HG03139 (cell line): ENCODE data around the gene MVP.

Experiments
- ATAC-seq: cut with Tn5 transposase; IDR thresholded peaks from one replicate; pipeline ENCODE4 v1.9.1; 2021; ENCODE audit not compliant: unreplicated experiment

MVP gene

DNA sequence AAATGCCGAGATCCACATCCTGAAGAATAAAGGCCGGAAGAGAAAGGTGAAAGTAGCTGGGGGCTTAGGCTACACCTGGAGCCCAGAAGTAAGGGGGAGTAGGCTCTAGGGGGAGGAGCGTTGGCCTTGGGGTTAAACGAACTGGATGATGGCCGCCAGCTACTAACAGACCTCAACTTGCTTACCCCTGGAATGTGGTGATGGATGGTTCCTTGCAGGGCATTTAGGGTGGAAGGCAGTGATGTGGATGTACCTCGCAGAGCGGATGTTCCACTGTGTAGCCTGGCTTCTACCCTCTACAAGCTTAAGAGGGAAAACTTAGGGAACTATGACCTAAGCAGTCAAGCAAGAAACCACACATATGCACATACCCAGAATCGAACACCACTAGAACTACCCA is 16.2 kb upstream of the MVP start:
- no peak for ATAC-seq

- no peak for ATAC-seq
Observed at GRCh38 chr16:29804455-29805231, 15.6 kb upstream of the MVP start.

- peak; percentile 40 for ATAC-seq
Observed at GRCh38 chr16:29805232-29806098, 14.8 kb upstream of the MVP start.

DNA sequence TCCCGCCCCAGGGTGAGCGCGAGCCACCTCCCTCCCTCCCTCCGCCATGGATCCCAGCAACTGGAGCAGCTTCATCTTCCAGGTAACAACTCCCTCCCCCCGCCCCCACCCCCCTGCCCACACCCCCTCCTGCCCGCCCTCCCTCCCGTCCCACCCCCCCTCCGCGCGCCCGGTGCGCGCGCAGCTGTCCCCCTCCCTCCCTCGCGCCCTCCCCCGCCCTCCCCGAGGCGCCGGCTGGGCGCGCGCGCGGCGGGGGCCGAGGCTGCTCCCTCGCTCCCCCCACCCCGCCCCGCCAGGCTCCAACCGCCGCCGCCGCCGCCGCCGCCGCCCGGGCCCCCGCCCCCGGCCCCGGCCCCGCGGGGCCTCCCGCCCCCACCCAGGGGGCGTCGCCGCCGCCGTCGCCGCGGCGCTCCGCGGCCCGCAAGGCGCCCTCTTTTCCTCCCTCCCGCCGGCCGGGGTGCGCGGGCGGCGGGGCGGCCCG is 14.1 kb upstream of the MVP start, which contains the start of gene MAZ:
MAZ (plus strand) TSS at position 431 of the 481 bp plus-strand sequence. CDS start 173 bp downstream, outside the sequence.
- no peak for ATAC-seq

GRCh38 chr16:29806641-29807425 is 13.4 kb upstream of the MVP start:
- no peak for ATAC-seq

DNA sequence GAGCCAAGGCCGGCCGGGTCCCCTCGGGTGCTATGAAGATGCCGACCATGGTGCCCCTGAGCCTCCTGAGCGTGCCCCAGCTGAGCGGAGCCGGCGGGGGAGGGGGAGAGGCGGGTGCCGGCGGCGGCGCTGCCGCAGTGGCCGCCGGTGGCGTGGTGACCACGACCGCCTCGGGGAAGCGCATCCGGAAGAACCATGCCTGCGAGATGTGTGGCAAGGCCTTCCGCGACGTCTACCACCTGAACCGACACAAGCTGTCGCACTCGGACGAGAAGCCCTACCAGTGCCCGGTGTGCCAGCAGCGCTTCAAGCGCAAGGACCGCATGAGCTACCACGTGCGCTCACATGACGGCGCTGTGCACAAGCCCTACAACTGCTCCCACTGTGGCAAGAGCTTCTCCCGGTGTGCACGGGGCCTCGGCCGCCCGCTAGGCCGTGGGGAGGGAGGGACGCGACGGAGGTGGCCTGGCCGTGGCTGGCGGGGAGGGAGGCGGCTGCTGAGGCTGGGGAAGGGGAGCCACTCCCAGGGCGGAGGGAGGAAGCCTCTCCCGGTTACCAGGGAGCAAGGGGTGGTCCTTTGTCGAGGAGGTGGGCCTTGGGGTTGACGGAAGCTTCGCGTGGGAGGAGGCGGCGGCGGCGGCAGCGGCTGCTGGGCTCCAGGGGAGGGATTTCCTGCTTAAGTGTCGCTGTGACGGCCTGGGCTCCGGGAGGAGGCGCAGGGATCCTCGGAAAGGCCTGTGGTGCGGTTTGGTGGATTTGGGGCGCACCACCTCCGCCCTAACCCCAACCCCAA is 12.6 kb upstream of the MVP start:
- ATAC-seq, result no peak

GRCh38 chr16:29808219-29808900 is 11.9 kb upstream of the MVP start:
- no peak for ATAC-seq

DNA sequence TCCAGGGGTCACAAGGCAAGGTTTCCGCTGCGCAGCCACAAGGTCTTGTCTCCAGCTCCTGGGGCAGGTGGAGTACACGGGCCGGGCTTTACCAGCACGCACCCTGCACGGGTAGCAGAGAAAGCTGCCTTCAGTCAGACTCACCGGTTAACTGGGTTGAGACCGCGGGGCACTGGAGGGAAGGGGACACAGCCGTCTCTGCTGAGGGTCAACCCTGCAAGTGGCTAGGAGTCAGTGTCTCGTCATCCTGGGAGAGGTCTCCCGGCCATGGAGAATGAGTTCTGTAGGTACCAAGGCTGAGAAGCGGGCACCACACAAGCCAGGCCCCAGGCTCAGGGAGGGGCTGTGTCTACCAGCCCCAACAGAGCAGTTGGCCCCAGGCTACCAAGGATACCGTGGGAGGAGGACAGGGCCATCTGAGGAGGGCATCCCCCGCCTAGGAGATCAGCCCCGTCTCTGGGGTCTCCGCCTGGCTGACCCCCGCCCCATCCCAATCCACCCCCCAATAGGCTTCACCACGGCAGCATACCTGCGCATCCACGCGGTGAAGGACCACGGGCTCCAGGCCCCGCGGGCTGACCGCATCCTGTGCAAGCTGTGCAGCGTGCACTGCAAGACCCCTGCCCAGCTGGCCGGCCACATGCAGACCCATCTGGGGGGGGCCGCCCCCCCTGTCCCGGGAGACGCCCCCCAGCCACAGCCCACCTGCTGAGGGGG is 11.1 kb upstream of the MVP start:
- ATAC-seq, result no peak

- ATAC-seq, result no peak
Observed at GRCh38 chr16:29809850-29810698, 10.2 kb upstream of the MVP start.

DNA sequence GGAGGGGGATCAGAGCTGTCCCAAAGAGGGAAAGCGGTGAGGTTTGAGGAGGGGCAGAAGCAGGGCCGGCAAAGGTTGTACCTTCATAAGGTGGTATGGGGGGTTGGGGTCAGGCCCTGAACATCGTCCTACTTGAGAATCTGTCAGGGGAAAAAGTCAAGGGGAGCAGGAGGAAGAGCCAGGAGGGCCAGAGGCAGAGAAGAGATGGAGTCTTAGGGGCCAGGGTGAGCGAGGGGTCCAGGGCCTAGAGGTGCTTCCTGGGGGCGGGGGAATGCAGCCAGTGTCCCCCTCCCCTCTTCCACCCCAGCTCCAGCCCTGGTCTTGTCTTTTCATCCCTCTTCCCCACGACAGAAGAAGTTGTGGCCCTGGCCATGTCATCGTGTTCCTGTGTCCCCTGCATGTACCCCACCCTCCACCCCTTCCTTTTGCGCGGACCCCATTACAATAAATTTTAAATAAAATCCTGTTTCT is 9.5 kb upstream of the MVP start:
- no peak for ATAC-seq

GRCh38 chr16:29811170-29811895 is 8.9 kb upstream of the MVP start:
- no peak for ATAC-seq

DNA sequence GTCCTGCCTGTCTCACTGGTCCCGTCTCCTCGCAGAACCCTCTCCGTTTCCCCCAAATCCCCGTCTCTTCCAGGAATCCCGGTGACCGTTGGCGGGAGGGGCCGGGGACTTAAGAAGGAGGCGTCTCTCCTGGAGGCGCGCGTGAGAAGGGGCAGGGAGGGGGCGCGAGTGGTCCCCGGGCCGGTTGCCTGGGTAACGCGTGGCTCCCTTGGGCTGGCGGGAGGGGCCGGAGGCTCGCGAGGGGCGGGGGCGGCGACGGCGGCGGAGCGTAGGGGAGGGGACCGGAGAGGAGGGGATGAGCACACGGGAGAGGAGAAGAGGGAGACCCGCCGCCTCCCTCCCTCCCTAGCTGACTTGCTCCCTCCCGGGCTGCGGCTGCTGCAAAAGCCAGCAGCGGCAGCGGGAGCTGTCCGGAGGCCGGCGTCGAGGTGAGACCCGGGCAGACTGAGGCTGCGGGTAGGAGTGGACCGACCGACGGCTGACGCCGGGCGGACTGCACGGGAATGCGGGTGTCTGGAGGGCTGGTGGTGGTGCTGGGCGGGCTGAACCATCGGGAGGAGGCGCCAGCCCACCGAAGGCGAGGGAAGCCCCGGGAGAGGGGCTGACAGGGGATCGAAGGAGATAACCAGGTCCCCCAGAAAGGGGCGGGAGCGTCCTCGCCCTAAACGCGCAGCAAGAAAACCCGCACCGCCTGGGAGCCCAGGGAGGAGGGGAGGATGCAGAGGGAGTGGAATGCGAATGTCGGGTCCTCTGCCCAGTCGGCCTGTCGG is 8.2 kb upstream of the MVP start, which contains the start of gene PRRT2:
PRRT2 (plus strand) TSS at position 298 of the 770 bp plus-strand sequence. CDS start 862 bp downstream, outside the sequence.
- ATAC-seq, result no peak

- no peak for ATAC-seq
Observed at GRCh38 chr16:29812754-29813643, 7.3 kb upstream of the MVP start.

DNA sequence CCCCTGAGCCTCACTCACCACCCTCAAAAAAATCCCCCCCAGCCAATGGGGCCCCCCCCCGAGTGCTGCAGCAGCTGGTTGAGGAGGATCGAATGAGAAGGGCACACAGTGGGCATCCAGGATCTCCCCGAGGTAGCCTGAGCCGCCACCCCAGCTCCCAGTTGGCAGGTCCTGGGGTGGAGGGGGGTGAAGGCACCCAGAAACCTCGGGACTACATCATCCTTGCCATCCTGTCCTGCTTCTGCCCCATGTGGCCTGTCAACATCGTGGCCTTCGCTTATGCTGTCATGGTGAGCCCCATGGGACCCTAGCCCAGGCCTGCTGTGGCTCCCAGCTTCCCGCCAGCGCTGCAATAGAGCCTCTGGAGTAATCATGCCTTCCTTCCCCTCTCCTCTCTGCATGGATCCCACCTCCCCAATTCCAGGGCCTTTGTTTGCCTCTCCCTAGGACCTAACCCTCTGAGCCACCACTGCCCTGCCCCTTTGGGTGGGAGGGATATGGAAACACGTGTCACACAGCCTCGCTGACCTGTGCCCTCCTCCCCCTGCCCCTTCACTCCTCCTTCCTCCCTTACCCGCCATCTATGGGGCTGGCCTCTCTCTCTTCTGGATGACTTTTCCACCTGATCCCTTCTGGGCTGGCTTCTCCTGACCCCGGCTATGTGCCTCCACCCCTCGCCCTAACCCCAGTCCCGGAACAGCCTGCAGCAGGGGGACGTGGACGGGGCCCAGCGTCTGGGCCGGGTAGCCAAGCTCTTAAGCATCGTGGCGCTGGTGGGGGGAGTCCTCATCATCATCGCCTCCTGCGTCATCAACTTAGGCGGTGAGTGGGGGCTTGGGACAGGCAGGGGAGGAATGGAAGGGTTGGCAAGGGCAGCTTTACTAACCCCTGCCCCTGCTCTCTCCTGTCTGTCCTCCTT is 6.4 kb upstream of the MVP start:
- no peak for ATAC-seq
